HG02973 (cell line): ENCODE data around the gene ACADSB.

ENCODE experiments used
- ATAC-seq: cut with Tn5 transposase; IDR thresholded peaks from one replicate; pipeline ENCODE4 v1.9.1; 2021; ENCODE audit warnings: moderate library complexity; ENCODE audit not compliant: unreplicated experiment

The ACADSB gene

GRCh38 chr10:123008355-123009104 is at the start of gene ACADSB, which contains the start of gene IKZF5:
ACADSB (plus strand) TSS chr10:123009006; CDS start chr10:123009030, 24 bp downstream.
IKZF5 (minus strand) TSS chr10:123008795; CDS start chr10:122998625, 10,170 bp downstream.
- ATAC-seq: peak; percentile 78

GRCh38 chr10:122962405-122962804 is 46.4 kb upstream of the ACADSB start:
- no peak for ATAC-seq

GRCh38 chr10:122966879-122967278 is 41.9 kb upstream of the ACADSB start:
- no peak for ATAC-seq

DNA sequence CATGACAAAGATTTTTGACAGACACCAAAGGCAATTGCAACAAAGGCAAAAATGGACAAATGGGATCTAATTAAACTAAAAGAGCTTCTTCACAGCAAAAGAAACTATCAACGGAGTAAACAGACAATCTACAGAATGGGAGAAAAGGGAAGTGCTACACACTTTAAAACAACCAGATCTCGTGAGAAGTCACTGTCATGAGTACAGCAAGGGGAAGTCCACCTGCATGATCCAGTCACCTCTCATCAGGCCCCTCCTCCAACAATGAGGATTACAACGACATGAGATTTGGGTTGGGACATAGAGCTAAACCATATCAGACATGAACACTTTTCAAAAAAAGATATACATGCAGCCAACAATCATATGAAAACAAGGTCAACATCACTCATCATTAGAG is 40.1 kb upstream of the ACADSB start:
- no peak for ATAC-seq

DNA sequence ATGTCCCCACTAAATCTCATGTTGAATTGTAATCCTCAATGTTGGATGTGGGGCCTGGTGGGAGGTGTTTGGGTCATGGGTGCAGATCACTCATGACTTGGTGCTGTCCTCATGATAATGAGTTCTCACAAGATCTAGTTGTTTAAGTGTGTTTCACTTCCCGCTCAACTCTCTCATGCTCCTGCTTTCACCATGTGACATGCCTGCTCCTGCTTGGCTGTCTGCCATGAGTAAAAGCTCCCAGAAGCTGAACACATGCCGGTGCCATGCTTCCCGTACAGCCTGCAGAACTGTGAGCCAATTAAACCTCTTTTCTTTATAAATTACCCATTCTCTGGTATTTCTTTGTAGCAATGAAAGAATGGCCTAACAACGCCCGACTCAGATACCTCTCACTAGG is 34.8 kb upstream of the ACADSB start:
- no peak for ATAC-seq

GRCh38 chr10:122974543-122975064 is 34.2 kb upstream of the ACADSB start:
- ATAC-seq: no peak

GRCh38 chr10:122980209-122981065 is 28.4 kb upstream of the ACADSB start, which contains the start of gene PSTK:
PSTK (plus strand) TSS chr10:122980401; CDS start chr10:122980480, 79 bp downstream.
- peak; percentile 94 for ATAC-seq

DNA sequence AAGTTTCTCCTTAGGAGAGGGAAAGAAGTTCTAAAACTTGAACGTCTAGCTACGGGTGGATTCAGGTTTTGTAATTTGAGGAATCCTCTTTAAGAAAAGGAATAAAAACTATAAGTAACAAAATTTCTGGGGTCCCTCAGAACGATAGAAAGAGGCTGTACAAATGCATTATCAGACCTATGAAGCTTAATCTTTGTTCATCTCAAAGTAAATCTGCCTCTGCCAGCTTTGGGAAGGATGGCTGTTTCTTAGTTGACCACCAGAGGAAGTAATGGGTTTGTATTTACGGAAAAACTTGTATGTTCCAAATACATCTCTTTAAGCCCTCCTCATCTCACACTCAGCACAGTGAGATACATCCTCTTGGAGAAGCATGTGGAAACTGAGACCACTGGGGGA is 27.7 kb upstream of the ACADSB start:
- peak; percentile 3 for ATAC-seq

GRCh38 chr10:122983898-122984297 is 24.9 kb upstream of the ACADSB start:
- ATAC-seq: no peak

DNA sequence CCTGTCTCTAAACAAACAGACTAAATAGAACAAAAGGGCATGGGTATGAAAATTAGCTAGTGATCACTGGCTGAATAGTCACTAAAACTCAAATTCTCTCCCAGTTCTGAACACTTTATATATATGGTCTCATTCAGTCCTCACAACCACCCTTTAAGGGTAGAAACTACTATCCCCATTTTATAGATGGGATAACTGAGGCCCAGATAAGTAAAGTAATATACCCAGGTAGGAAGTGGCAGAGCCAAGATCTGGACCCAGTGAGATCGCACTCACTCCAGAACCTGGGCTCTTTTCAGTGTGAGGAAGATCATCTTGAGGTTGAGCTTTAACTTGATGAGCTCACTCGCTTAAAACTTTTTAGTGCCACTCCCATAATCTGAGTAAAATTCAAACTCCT is 24.1 kb upstream of the ACADSB start:
- no peak for ATAC-seq

GRCh38 chr10:122986335-122986734 is 22.5 kb upstream of the ACADSB start:
- no peak for ATAC-seq

GRCh38 chr10:122988501-122988900 is 20.3 kb upstream of the ACADSB start:
- ATAC-seq: no peak

DNA sequence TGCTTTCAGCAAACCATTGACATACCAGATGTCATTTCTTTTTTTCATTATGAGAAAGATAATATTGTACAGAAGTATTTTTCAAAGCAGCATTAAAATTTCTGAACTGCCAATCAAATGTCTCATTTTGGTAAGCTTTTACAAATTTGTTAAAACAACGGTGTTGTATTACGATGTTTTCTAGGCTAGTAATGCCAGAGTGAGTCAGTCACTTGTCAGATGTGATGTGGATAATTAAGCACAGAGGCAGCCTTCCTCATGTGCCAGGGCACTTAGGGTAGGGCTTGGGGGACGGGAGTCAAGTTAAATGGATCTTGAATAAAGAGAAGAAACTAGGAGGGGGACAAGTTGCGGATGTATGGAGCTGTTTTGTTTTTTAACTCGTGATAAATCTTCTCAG is 18.5 kb upstream of the ACADSB start:
- ATAC-seq: no peak

DNA sequence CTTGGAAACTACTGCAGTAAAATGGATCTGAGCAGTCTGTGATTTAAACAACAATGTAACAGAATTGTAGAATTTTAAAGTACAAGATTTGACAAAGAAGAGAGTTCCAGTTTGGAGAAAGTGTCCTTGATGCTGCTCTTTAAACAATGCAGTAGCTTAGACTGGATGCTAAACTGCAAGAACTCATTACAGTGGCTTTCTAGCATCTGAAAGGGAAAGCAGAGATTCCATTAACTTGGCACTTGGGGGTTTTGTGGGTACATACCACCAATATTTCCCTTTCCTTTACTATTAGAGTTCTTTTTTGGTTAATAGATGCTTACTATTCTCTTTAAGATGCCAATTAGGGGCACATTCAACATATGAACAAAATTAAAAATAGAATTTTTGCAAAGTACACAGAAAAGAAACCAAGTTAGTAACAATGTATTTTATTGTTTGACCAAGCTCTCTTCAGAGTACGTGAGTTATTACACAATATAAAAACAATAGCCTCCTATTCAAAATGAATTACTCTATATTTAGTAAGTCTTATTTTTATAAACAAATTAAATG is 16.7 kb upstream of the ACADSB start:
- ATAC-seq: no peak

DNA sequence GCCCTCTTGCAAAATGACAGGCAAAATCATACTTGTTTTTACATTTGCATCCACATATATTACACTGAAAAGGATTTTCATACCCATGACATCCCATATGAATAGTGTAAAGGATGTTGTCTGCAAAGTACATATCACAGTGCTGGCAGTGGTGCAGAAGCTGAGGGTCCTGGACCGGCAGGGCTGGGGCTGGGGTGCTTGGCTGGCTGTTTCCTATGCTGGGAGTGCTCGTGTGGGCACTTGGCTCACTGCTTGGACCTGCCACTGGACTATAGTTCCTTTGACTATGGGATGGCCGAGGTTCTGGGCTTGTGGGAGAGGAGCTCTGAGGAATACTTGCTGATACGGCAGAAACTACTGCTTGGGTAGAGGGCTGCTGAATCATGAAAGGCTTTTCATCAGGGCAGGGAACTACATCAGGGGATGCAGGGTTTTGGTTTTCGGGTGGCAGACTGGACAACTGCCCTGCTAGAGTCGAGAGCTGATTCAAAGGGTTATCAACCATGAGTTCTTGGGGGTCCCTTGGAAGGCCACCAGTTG is 14.9 kb upstream of the ACADSB start:
- no peak for ATAC-seq

- ATAC-seq: no peak
These were observed 12.9 kb upstream of the ACADSB start for GRCh38 chr10:122995936-122996335.

- ATAC-seq: no peak
These were observed 10.9 kb upstream of the ACADSB start for GRCh38 chr10:122997864-122998263.

- no peak for ATAC-seq
These were observed 10.4 kb upstream of the ACADSB start for GRCh38 chr10:122998360-122998917.

DNA sequence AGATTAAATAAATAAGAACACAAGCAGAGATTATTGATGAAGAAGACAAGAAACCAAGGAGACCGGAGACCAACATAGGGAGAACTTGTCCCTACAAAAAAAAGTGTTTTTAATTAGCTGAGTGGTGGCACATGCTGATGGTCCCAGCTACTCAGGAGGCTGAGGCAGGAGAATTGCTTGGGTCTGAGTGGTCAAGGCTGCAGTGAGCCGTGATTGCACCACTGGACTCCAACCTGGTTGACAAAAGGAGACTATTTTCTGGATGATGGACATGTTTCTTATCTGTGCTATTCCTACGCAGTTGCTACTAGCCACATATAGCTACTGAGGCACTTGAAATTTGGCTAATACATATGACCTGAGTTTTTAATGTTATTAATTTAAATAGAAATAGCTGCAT is 9.9 kb upstream of the ACADSB start:
- ATAC-seq: no peak

DNA sequence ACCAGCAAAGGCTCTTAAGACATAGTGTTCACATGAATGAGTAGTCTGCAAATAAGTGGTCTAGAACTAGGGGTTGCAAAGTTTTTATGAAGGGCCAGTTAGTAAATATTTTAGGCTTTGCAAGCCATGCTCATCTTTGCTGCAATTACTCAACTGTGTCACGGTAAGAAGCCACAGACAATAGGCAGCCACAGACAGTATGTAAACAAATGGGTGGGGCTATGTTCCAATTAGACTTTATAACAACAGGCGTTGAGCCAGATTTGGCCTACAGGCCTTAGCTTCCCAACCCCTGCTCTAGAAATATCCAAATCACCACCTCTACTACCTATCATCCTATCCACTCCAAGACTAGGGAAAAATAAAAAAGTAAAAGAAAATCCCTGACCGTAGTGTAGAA is 9.5 kb upstream of the ACADSB start:
- no peak for ATAC-seq

- ATAC-seq: no peak
These were observed 8.7 kb upstream of the ACADSB start for GRCh38 chr10:123000155-123000554.
